OCI-LY3 (cell line): ENCODE results near the gene STT3B.

ENCODE experiments used
- EZH2phosphoT487 ChIP-seq: fragments of 200-600 bp; shearing (Covaris generic); IDR thresholded peaks from 2 replicates; pipeline ENCODE4 v1.6.1; 2018; ENCODE audit warnings: antibody characterized with exemption, mixed run types, low read depth
- TF ChIP-seq, protein P1 (sequence below): fragments of 200-600, 300-600 bp; sonication (generic); IDR thresholded peaks from 2 replicates; pipeline ENCODE4 v1.5.1; 2014; ENCODE audit warnings: antibody characterized with exemption, low read length, low read depth

DNA sequence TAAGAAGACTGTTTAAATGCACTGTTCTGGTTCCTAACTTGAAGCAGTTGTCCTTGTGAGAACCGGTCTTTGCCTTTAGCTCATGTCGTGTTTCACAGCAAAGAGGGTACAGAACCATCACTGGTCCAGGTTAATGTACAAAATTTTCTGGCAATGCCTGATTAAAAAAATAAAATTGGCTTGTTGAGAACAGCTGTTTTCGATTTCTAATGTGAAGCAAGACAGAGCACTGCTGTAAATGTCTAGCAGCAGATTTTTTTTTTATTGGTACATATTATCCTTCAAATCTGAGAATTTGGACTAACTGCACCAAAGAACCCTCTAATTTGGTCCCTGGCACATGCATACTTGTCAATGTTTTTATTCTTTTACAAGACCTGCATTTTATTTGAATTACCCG, 103.3 kb downstream of the STT3B start:
- TF ChIP-seq, protein P1, sequence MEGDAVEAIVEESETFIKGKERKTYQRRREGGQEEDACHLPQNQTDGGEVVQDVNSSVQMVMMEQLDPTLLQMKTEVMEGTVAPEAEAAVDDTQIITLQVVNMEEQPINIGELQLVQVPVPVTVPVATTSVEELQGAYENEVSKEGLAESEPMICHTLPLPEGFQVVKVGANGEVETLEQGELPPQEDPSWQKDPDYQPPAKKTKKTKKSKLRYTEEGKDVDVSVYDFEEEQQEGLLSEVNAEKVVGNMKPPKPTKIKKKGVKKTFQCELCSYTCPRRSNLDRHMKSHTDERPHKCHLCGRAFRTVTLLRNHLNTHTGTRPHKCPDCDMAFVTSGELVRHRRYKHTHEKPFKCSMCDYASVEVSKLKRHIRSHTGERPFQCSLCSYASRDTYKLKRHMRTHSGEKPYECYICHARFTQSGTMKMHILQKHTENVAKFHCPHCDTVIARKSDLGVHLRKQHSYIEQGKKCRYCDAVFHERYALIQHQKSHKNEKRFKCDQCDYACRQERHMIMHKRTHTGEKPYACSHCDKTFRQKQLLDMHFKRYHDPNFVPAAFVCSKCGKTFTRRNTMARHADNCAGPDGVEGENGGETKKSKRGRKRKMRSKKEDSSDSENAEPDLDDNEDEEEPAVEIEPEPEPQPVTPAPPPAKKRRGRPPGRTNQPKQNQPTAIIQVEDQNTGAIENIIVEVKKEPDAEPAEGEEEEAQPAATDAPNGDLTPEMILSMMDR = no peak
- no peak for TF ChIP-seq EZH2phosphoT487
